ENCODE results near the gene AFAP1. TPM values are rescaled to one million over a fixed set of nuclear protein-coding genes. Genes with fewer than 3 reads are reported as not detected.

AFAP1 gene
- total and polyA plus RNA-seq, 2 donors (not counting 3 experiments of a cell fraction or from before 2014, with no cell fraction given): 32.3 to 103 TPM

- Histone ChIP-seq H3K9me3 (replicated peaks; ENCODE audit: control insufficient read depth, insufficient read depth, low read length) (no peaks in the 10 kb centered on the region), H3K9ac (replicated peaks; ENCODE audit: extremely low read depth, insufficient read depth, low read length) (no peak overlapping the region), H3K9me1 (replicated peaks; ENCODE audit: control insufficient read depth, extremely low read depth, insufficient read depth, low read length) (no peaks in the 10 kb centered on the region), H2AFZ (ENCODE audit: low read depth, low read length) (no peak overlapping the region), H3K36me3 (ENCODE audit: control insufficient read depth in 2 of 2, extremely low read depth in 1 of 2, insufficient read depth in 2 of 2, low read length in 2 of 2) (peaks cover 12 to 19% of the 10 kb centered on the region in 2 experiments), H3K4me3 (replicated peaks in 1 of 3; ENCODE audit: insufficient read depth in 1 of 3, low read depth in 1 of 3, low read length in 3 of 3) (no peak overlapping the region), H3K4me2 (ENCODE audit: insufficient read depth, low read length) (no peak overlapping the region), H4K20me1 (replicated peaks; ENCODE audit: control insufficient read depth, extremely low read depth, insufficient read depth, low read length) (no peaks in the 10 kb centered on the region), H3K27me3 (ENCODE audit: control insufficient read depth in 2 of 2, insufficient read depth in 2 of 2, low read length in 2 of 2) (no peaks in the 10 kb centered on the region), H3K4me1 (ENCODE audit: control insufficient read depth, extremely low read depth, insufficient read depth, low read length) (peaks cover 31% of the 10 kb centered on the region), H3K79me2 (ENCODE audit: control insufficient read depth, insufficient read depth, low read length) (peaks cover 67% of the 10 kb centered on the region), H3K27ac (ENCODE audit: insufficient read depth, low read depth, low read length) (no peak overlapping the region)
- TF ChIP-seq GATA2 (IDR thresholded peaks at IDR 0.05; ENCODE audit: insufficient read depth, insufficient read length, low read depth, low read length): no peak
- no peak for TF ChIP-seq EZH2 (IDR thresholded peaks at IDR 0.05; ENCODE audit: borderline replicate concordance, low read depth, low read length, severe bottlenecking)
- no peak for TF ChIP-seq POLR2AphosphoS5 (IDR thresholded peaks at IDR 0.05; ENCODE audit: insufficient read depth, low read depth, low read length)
- no peak for TF ChIP-seq CTCF (IDR thresholded peaks at IDR 0.05; ENCODE audit: extremely low read depth in 1 of 2, insufficient read depth in 1 of 2, low read depth in 1 of 2, low read length in 2 of 2)
- TF ChIP-seq JUN (IDR thresholded peaks at IDR 0.05; ENCODE audit: borderline replicate concordance, insufficient read depth, insufficient read length, low read depth): no peak
- TF ChIP-seq FOS (IDR thresholded peaks at IDR 0.05; ENCODE audit: borderline replicate concordance, insufficient read depth, low read length): no peak
- no peak for TF ChIP-seq MAX (IDR thresholded peaks at IDR 0.05; ENCODE audit: insufficient read depth, insufficient read length)
- TF ChIP-seq MYC (IDR thresholded peaks at IDR 0.05; ENCODE audit: low read depth, low read length): no peak
- no peak for TF ChIP-seq POLR2A (IDR thresholded peaks at IDR 0.05; ENCODE audit: low read depth, low read length)
- dilution Hi-C loops (cut with MboI; ENCODE audit: extremely low pct_ligation_motif_present, low sequenced_read_pairs) (no loop called here), intact Hi-C loops (cut with micrococcal nuclease) (no loop called here)
- DNase-seq (ENCODE audit: low read depth, low spot score) (no peak), FAIRE-seq (no peak)
- no TSS peak for BruUV-seq (replicated peaks)
- ChIA-PET POLR2A (no interaction called here), CTCF (interaction anchor here (1.2 to 2.4 kb wide), 3 partner anchors 11 to 63 kb away, joined by 3 to 6 read pairs (median 5); no protein-coding TSS in a partner anchor)
Measured at GRCh38 chr4:7865533-7865932, 74.1 kb downstream of the AFAP1 start.
